HL-60/S4 (cell line): ENCODE measurements around the gene KRT78.

ENCODE experiments used
- in situ Hi-C: fragments of 300-500 bp; cut with MboI; formaldehyde crosslinking; loops from 2 replicates; pipeline ENCODE4 v1.14.3; 2022; ENCODE audit warnings: low sequenced_read_pairs

Gene KRT78

GRCh38 chr12:52846356-52846970 lies 2.3 kb downstream of the KRT78 start:
- in situ Hi-C loops, result no loop called here

DNA sequence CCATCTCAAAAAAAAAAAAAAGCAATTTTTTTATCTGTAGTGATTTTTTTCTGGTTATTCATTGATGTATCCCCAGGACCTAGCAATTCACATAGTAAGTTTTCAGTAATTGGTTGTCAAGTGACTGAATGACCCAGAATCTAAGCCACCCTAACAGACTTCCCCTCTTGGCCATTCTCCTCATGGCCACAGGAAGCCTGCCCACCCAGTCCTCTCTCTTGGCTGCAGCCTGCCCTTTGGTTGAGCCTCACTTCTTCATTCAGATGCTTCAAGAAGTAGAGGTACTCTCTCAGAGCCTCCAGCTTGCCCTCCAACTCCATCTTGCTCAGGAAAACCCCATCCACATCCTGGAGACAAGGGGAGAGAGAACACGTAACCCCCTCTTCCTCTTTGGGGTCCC lies 2.8 kb downstream of the KRT78 start:
- in situ Hi-C loops, result no loop called here

GRCh38 chr12:52844386-52844785 lies 4.4 kb downstream of the KRT78 start:
- in situ Hi-C loops, result no loop called here

- in situ Hi-C loops, result no loop called here
These were observed 9.2 kb downstream of the KRT78 start for GRCh38 chr12:52839436-52840105.

DNA sequence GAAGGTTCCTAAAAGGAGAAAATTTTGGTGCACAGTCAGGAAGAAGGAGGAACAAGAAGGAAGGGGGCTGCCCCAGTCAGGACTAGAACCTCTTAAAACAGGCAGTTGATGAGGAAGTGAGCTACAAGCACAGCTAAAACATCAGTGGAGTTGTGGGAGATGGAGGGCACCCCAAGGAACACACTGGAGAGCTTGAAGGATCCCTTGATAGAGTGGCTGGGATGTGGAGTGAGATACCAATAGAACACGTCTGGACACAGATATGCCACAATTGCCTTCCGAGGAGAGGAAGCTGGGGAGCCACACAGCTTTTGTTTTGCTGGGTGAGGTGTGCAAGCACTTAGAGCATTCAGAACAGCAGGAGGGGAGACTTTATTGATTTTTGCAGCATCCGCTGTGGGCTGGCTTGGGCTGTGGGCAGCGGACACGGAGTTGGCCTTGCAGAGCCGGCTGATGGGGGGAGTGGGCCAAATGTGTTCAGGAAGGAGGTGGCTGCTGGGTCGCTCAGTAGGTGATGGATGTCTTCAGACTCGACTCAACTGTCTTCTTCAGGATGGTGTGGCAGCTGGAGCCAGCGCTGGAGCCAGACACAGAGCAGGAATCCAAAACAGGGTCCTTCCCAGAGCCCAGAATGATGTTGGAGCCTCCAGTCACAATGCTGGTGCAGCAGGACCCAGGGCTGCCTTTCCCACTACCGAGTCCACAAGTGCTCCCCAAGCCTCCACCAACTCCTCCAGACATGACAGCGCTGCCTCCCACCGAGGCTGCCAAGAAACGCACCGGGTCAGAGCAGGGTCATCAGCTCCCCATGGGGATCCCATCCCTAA lies 10.0 kb downstream of the KRT78 start:
- in situ Hi-C loops, result no loop called here

DNA sequence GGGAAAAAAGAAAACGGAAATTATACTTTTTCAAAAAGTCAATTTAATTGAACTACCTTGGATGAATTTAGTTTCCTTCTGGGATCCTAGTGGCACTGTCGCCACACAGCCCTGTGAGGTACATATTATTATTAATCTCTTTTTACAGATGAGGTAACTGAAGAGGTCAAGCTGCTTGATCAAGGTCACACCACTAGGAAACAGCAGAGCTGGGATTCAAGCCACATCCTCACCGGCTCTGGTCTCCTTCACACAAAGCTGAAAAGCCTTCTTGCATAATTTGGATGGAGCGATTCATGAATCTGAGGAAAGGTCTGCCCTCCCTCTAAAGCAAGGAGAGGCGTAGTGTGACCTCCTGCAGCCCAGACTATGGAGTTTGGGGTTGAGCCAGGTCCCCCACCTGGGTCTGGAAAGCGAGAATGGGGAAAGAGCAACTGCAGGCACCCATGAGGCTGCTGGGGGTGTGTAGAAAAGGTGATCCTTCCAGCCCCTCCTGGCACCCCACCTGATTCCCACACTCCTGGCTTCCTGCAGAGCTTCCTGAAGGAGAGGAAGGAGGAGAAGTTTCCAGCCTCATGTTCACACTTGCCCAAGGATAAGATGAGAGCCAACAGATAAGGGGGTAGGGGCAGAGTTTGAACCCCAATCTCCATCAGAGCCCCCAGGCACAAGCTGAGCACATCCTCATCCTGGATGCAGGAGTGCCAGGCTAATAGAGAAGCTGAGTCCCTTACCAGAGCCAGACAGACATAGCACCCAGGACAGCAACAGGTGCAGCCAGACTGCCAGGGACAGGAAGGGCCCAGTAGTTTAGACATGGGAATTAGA lies 10.8 kb downstream of the KRT78 start:
- in situ Hi-C loops, result no loop called here

GRCh38 chr12:52837413-52837741 lies 11.4 kb downstream of the KRT78 start:
- in situ Hi-C loops, result no loop called here

GRCh38 chr12:52836491-52837412 lies 12.0 kb downstream of the KRT78 start:
- in situ Hi-C loops, result no loop called here

- in situ Hi-C loops, result no loop called here
These were observed 12.7 kb downstream of the KRT78 start for GRCh38 chr12:52836042-52836466.

- in situ Hi-C loops, result no loop called here
These were observed 13.3 kb downstream of the KRT78 start for GRCh38 chr12:52835271-52836041.

GRCh38 chr12:52834727-52835001 lies 14.1 kb downstream of the KRT78 start:
- in situ Hi-C loops, result no loop called here

- in situ Hi-C loops, result no loop called here
These were observed 14.7 kb downstream of the KRT78 start, which contains the start of gene KRT79 for GRCh38 chr12:52833922-52834726. TSS of gene KRT79 (minus strand) at chr12:52834311. CDS start at chr12:52834260, 51 bp downstream.

DNA sequence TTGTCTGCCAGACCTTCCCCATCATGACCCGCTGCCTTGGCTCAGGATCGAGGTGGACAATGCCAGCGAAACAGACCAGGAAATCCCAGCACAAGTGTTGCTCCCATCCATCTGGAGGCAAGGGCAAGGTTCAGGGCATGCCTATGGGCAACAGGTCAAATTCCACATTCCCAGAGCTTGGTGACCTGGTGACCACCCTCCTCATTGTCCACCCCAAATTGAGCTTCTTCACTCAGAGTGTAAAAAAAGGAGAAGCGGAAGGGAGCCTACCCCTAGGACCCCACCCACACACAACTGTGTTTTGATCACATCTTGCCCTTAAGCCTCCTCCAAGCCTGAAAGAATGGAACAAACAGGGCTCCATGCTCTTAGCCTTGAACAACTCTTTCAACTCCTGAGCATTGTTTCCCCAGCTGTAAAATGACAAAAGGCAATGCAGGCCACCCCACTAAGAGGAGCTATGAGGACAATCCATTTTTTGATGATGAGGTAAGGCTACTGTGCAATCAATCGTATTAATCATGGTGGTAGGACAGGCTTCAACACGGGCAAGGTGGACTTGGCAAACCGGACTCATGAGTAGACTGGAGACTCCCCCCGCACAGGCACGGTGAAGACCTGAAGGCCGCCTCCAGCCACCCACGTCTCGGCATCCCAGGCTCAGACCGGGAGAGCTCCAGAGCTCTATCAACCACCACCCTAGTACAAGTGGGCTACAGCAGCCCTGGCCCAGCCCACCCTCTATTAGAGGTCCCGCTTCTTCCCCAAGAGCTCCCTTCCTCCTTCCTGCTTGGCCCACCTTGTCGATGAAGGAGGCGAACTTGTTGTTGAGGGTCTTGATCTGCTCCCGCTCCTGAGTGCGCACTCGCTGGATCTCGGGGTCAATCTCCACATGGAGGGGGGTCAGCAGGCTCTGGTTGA lies 15.5 kb downstream of the KRT78 start:
- in situ Hi-C loops, result no loop called here

- in situ Hi-C loops, result no loop called here
These were observed 16.3 kb downstream of the KRT78 start for GRCh38 chr12:52832451-52832850.

DNA sequence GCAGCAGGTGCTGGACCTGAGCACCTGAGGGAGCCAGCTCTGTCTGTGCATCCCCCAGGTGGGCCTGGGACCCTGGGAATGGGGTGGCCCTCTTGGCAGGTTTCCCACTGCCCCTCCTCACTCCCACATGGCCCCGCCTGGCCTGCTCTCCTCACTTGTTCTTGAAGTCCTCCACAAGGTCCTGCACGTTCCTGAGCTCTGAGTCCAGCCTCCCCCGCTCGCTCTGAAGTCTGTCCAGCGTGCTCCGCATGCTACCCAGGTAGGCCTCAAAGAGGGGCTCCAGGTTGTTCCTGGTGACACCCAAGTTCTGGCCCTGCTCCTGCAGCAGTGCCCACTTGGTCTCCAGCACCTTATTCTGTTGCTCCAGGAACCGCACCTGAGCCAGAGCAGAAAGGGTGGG lies 17.5 kb downstream of the KRT78 start:
- in situ Hi-C loops, result no loop called here

DNA sequence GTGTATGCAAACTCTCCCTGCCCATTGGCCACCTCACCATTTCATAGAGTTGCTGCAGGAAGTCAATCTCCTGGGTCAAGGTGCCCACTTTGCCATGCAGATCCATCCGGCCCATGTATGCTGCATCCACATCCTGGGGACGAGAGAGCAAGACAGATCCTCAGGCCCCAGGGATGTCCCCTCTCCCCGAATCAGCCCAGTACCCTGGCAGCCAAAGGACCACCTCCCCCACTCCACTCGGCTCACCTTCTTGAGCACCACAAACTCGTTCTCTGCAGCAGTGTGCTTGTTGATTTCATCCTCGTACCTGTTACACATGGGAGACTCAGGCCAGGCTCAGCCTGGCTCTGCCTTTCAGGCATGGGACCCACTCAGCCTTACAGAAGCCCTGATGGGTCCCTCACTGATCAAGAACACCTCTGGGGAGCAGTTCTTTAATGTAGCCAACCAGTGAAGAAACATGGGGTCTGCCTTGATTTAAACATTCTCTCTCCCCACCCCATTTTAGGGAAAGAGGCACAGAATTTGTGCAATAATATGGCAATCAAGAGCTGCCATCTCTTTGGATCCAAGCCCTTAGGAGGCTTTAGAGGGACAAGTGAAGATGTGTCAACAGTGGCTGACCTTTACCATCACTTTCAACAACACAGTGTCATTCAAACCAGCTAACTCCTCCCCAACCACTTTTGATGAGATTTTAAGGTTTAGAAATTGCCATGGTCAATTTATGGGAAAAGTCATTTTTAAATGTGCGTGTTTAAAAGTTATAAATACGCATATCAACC lies 18.6 kb downstream of the KRT78 start:
- in situ Hi-C loops, result no loop called here

GRCh38 chr12:52828591-52829021 lies 20.2 kb downstream of the KRT78 start:
- in situ Hi-C loops, result no loop called here
